RPMI7951 (cell line): ENCODE results near the gene SMPD3. TPM values are rescaled to one million over a fixed set of nuclear protein-coding genes. Genes with fewer than 3 reads are reported as not detected.

Experiments used
- DNase-seq: peaks from one replicate; pipeline ENCODE4 v3.0.0-alpha.2; 2012; ENCODE audit warnings: low read depth
- total RNA-seq: library from RNA; depleted of rRNA; stranded (reverse); fragments of >200 nt; shearing (Covaris generic); gene quantifications from 2 replicates; pipeline ENCODE4 v1.2.3, GENCODE V29; 2014; rRNA removed

Gene SMPD3
- total RNA-seq, 1 experiment from 2014 or later = 0.12 TPM

- DNase-seq = peak; percentile 4
Observed at GRCh38 chr16:68335175-68335574, 113.1 kb downstream of the SMPD3 start.

- DNase-seq = no peak
Observed at GRCh38 chr16:68332411-68333121, 115.7 kb downstream of the SMPD3 start.

GRCh38 chr16:68331879-68332410 lies 116.4 kb downstream of the SMPD3 start:
- DNase-seq = no peak

- DNase-seq = no peak
Observed at GRCh38 chr16:68328860-68329390, 119.4 kb downstream of the SMPD3 start.

GRCh38 chr16:68328151-68328859 lies 120.0 kb downstream of the SMPD3 start:
- DNase-seq = peak; percentile 78

GRCh38 chr16:68324780-68325357 lies 123.4 kb downstream of the SMPD3 start:
- no peak for DNase-seq

GRCh38 chr16:68324336-68324735 lies 124.0 kb downstream of the SMPD3 start:
- DNase-seq = no peak

- DNase-seq = no peak
Observed at GRCh38 chr16:68319185-68319908, 129.0 kb downstream of the SMPD3 start.

GRCh38 chr16:68313116-68313515 lies 135.2 kb downstream of the SMPD3 start:
- DNase-seq = no peak

- DNase-seq = peak; percentile 88
Observed at GRCh38 chr16:68310774-68311511, 137.4 kb downstream of the SMPD3 start, which contains the start of the genes PRMT7 and SLC7A6OS. Gene PRMT7 (plus strand): TSS chr16:68311019. CDS start chr16:68315980, 4,961 bp downstream. Gene SLC7A6OS (minus strand): TSS chr16:68310946. CDS start chr16:68310926, 20 bp downstream.

- DNase-seq = no peak
Observed at GRCh38 chr16:68310437-68310773, 137.9 kb downstream of the SMPD3 start.

GRCh38 chr16:68309799-68310198 lies 138.5 kb downstream of the SMPD3 start:
- DNase-seq = no peak

Other genes starting within 250 kb of the SMPD3 start
- 0.24 TPM in 1 of 2 replicates, not detected in the other for gene ESRP2, start 212.4 kb downstream of the SMPD3 start, total RNA-seq
- gene PLA2G15, start 203.1 kb downstream of the SMPD3 start, total RNA-seq = 23.0 and 24.4 TPM in 2 replicates
- 22.6 and 23.9 TPM in 2 replicates for gene SLC7A6, start 184.0 kb downstream of the SMPD3 start, total RNA-seq
- 15.1 and 17.9 TPM in 2 replicates for gene SLC7A6OS, start 137.6 kb downstream of the SMPD3 start, total RNA-seq
- 23.3 and 30.8 TPM in 2 replicates for gene PRMT7, start 137.5 kb downstream of the SMPD3 start, total RNA-seq
- gene ZFP90, start 90.8 kb upstream of the SMPD3 start, total RNA-seq = 16.3 and 18.4 TPM in 2 replicates
- under 0.01 and 0.24 TPM in 2 replicates for gene CDH3, start 196.8 kb upstream of the SMPD3 start, total RNA-seq